ENCODE data around the gene ABCB11.

- TF ChIP-seq CTCF (IDR thresholded peaks at IDR 0.05) (no peak), POLR2A (IDR thresholded peaks at IDR 0.05) (no peak)
Observed at GRCh38 chr2:168895771-168896170, 135.4 kb downstream of the ABCB11 start.

Data from vagina (tissue), 2 donors.